HG03064 (cell line): Measurements from ENCODE around the gene EML5.

ENCODE experiments used
- ATAC-seq: cut with Tn5 transposase; IDR thresholded peaks from one replicate; pipeline ENCODE4 v1.9.1; 2021; ENCODE audit warnings: low read depth; ENCODE audit not compliant: unreplicated experiment

Gene EML5

GRCh38 chr14:88576222-88576621, 216.5 kb downstream of the EML5 start:
- ATAC-seq = no peak

GRCh38 chr14:88572117-88572516, 220.6 kb downstream of the EML5 start:
- no peak for ATAC-seq

GRCh38 chr14:88568196-88568595, 224.6 kb downstream of the EML5 start:
- ATAC-seq = no peak

GRCh38 chr14:88565427-88565826, 227.3 kb downstream of the EML5 start:
- no peak for ATAC-seq

- ATAC-seq = no peak
Measured at GRCh38 chr14:88563845-88564244, 228.9 kb downstream of the EML5 start.

- ATAC-seq = peak; percentile 97
Measured at GRCh38 chr14:88562831-88563686, 229.7 kb downstream of the EML5 start, which contains the start of gene ZC3H14. Gene ZC3H14, plus strand, starts transcription at chr14:88563037. Its CDS starts 97 bp downstream, at chr14:88563134.

- no peak for ATAC-seq
Measured at GRCh38 chr14:88562532-88562830, 230.3 kb downstream of the EML5 start.
